CD4-positive, alpha-beta memory T cell (primary cell): Measurements from ENCODE around the gene GTF2IRD1. TPM values are rescaled to one million over a fixed set of nuclear protein-coding genes. Genes with fewer than 3 reads are reported as not detected.

Source experiments
- CTCF ChIA-PET: fragments of 350-600 bp; sonication (Branson Sonifier 250); formaldehyde crosslinking; loops from one replicate; lab custom pipeline; 2021; ENCODE audit warnings: inconsistent platforms; ENCODE audit not compliant: partially characterized antibody; lab: Charles Lee
- POLR2A ChIA-PET: fragments of 350-600 bp; sonication (Branson Sonifier 250); formaldehyde crosslinking; loops from one replicate; lab custom pipeline; 2021; ENCODE audit not compliant: partially characterized antibody; lab: Charles Lee
- DNase-seq, 5 donors: peaks; one replicate each; pipeline versions ENCODE4 v3.0.0 to v3.0.0-alpha.2; 2020 to 2022; ENCODE audit warnings: mixed read lengths in 1 of 5
- H3K27ac ChIP-seq: one replicate; pipeline ENCODE4 v1.7.0; 2013; ENCODE audit warnings: low read depth, low read length
- H3K27me3 ChIP-seq: 2 replicates; pipeline ENCODE4 v1.7.0; 2013; ENCODE audit warnings: mild to moderate bottlenecking, low read length, moderate library complexity; ENCODE audit not compliant: insufficient read depth
- H3K36me3 ChIP-seq: 2 replicates; pipeline ENCODE4 v1.7.0; 2013; ENCODE audit warnings: mild to moderate bottlenecking, low read length, moderate library complexity; ENCODE audit not compliant: insufficient read depth
- H3K4me1 ChIP-seq: 2 replicates; pipeline ENCODE4 v1.7.0; 2013; ENCODE audit warnings: mild to moderate bottlenecking, low read length, moderate library complexity; ENCODE audit not compliant: insufficient read depth
- H3K4me3 ChIP-seq, 2 donors: one replicate each; pipeline ENCODE4 v1.7.0; 2013; ENCODE audit warnings: low read length in 2 of 2, mild to moderate bottlenecking in 1 of 2
- H3K9me3 ChIP-seq, 2 donors: one replicate each; pipeline ENCODE4 v1.7.0; 2013; ENCODE audit warnings: low read length in 2 of 2, control low read depth in 1 of 2; ENCODE audit not compliant: control insufficient read depth in 1 of 2
- H3K27ac Mint-ChIP-seq, 7 donors: one replicate each; pipeline ENCODE4 v1.8.0; 2020 to 2021; ENCODE audit warnings: mixed read lengths in 7 of 7, mild to moderate bottlenecking in 6 of 7, inconsistent platforms in 3 of 7, moderate library complexity in 3 of 7
- H3K27me3 Mint-ChIP-seq, 2 donors: one replicate each; pipeline ENCODE4 v1.8.0; 2020 to 2021; ENCODE audit warnings: mixed read lengths in 2 of 2
- H3K36me3 Mint-ChIP-seq, 2 donors: one replicate each; pipeline ENCODE4 v1.8.0; 2020 to 2021; ENCODE audit warnings: mixed read lengths in 2 of 2, inconsistent platforms in 1 of 2, mild to moderate bottlenecking in 1 of 2
- H3K4me1 Mint-ChIP-seq, 4 donors: one replicate each; pipeline ENCODE4 v1.8.0; 2020 to 2021; ENCODE audit warnings: mixed read lengths in 4 of 4, mild to moderate bottlenecking in 1 of 4
- H3K4me3 Mint-ChIP-seq, 8 donors: one replicate each; pipeline ENCODE4 v1.8.0; 2020 to 2021; ENCODE audit warnings: mixed read lengths in 8 of 8, mild to moderate bottlenecking in 7 of 8, moderate library complexity in 6 of 8, inconsistent platforms in 3 of 8
- H3K9me3 Mint-ChIP-seq, 8 donors: one replicate each; pipeline ENCODE4 v1.8.0; 2020 to 2021; ENCODE audit warnings: mixed read lengths in 8 of 8, mild to moderate bottlenecking in 5 of 8, inconsistent platforms in 3 of 8, moderate library complexity in 1 of 8
- intact Hi-C: fragments of 100-400 bp; cut with micrococcal nuclease; formaldehyde crosslinking; loops from one replicate; pipeline ENCODE4 v1.15.1; 2023
- polyA plus RNA-seq, 2 donors: library from polyadenylated mRNA; unstranded; fragments of 300-500 nt; fragmentation: Illumina TruSeq; gene quantifications; one replicate each; pipeline ENCODE4 v1.2.3, GENCODE V29; 2021
- total RNA-seq, 2 experiments: library from RNA; stranded (reverse); gene quantifications; one replicate each; pipeline ENCODE4 v1.2.3, GENCODE V29; 2021

GTF2IRD1 gene
- total and polyA plus RNA-seq, 4 experiments from 2014 or later: 0.30 to 8.8 (median 4.7) TPM

GRCh38 chr7:74476626-74477025, 22.9 kb downstream of the GTF2IRD1 start:
- H3K27ac Mint-ChIP-seq: no peak overlapping the region
- H3K4me3 ChIP-seq: no peak overlapping the region
- H3K27me3 Mint-ChIP-seq: peaks cover 1 to 3% of the 10 kb centered on the region in 2 donors

GRCh38 chr7:74478671-74479065, 25.0 kb downstream of the GTF2IRD1 start:
- H3K27me3 ChIP-seq: no peaks in the 10 kb centered on the region
- CTCF ChIA-PET: interaction anchor here (0.9 kb wide), 2 partner anchors 29 to 78 kb away, joined by 3 to 5 read pairs; no protein-coding TSS in a partner anchor
- no peaks in the 10 kb centered on the region for H3K9me3 Mint-ChIP-seq
- POLR2A ChIA-PET: no interaction called here
- no peak overlapping the region for H3K4me3 ChIP-seq
- H3K4me3 Mint-ChIP-seq: no peak overlapping the region
- no peaks in the 10 kb centered on the region for H3K4me1 ChIP-seq
- no peaks in the 10 kb centered on the region for H3K36me3 Mint-ChIP-seq
- intact Hi-C loops: no loop called here
- no peak overlapping the region for H3K27ac ChIP-seq
- H3K9me3 ChIP-seq: no peaks in the 10 kb centered on the region
- H3K36me3 ChIP-seq: no peaks in the 10 kb centered on the region
- peaks cover 1 to 3% of the 10 kb centered on the region in 2 donors for H3K27me3 Mint-ChIP-seq
- H3K4me1 Mint-ChIP-seq: peaks cover 0 to 5% (median under 1%) of the 10 kb centered on the region in 4 donors
- DNase-seq: no peak
- H3K27ac Mint-ChIP-seq: no peak overlapping the region

More at GRCh38 chr7:74476626-74477025, 22.9 kb downstream of the GTF2IRD1 start:
- H3K27me3 ChIP-seq: no peaks in the 10 kb centered on the region
- Mint-ChIP-seq H3K36me3 (no peaks in the 10 kb centered on the region), H3K4me1 (peaks cover 0 to 5% (median under 1%) of the 10 kb centered on the region in 4 donors), H3K9me3 (no peaks in the 10 kb centered on the region), H3K4me3 (no peak overlapping the region)
- CTCF ChIA-PET: no interaction called here
- H3K9me3 ChIP-seq: no peaks in the 10 kb centered on the region
- no peak for DNase-seq
- intact Hi-C loops: no loop called here
- H3K27ac ChIP-seq: no peak overlapping the region
- H3K4me1 ChIP-seq: no peaks in the 10 kb centered on the region
- POLR2A ChIA-PET: no interaction called here
- H3K36me3 ChIP-seq: no peaks in the 10 kb centered on the region

GRCh38 chr7:74479066-74479781, 25.5 kb downstream of the GTF2IRD1 start:
- Mint-ChIP-seq H3K27ac (peak overlapping the region in 1 of 7 donors; percentile 41), H3K27me3 (peaks cover 1 to 3% of the 10 kb centered on the region in 2 donors), H3K4me3 (no peak overlapping the region), H3K4me1 (peaks cover 0 to 5% (median under 1%) of the 10 kb centered on the region in 4 donors), H3K36me3 (no peaks in the 10 kb centered on the region), H3K9me3 (no peaks in the 10 kb centered on the region)
- CTCF ChIA-PET: interaction anchor here (0.9 kb wide), 1 partner anchor 29 kb away, joined by 5 read pairs; no protein-coding TSS in a partner anchor
- POLR2A ChIA-PET: no interaction called here
- DNase-seq: no peak
- H3K27me3 ChIP-seq: no peaks in the 10 kb centered on the region
- no peaks in the 10 kb centered on the region for H3K36me3 ChIP-seq
- no peaks in the 10 kb centered on the region for H3K4me1 ChIP-seq
- no peak overlapping the region for H3K27ac ChIP-seq
- H3K4me3 ChIP-seq: no peak overlapping the region
- intact Hi-C loops: no loop called here
- no peaks in the 10 kb centered on the region for H3K9me3 ChIP-seq

GRCh38 chr7:74479961-74480829, 26.5 kb downstream of the GTF2IRD1 start:
- peaks cover 0 to 5% (median under 1%) of the 10 kb centered on the region in 4 donors for H3K4me1 Mint-ChIP-seq
- Histone ChIP-seq H3K9me3 (no peaks in the 10 kb centered on the region), H3K27me3 (no peaks in the 10 kb centered on the region), H3K27ac (no peak overlapping the region), H3K4me1 (no peaks in the 10 kb centered on the region), H3K36me3 (no peaks in the 10 kb centered on the region), H3K4me3 (no peak overlapping the region)
- no peaks in the 10 kb centered on the region for H3K9me3 Mint-ChIP-seq
- H3K27me3 Mint-ChIP-seq: peaks cover 1 to 3% of the 10 kb centered on the region in 2 donors
- ChIA-PET POLR2A (no interaction called here), CTCF (no interaction called here)
- H3K27ac Mint-ChIP-seq: no peak overlapping the region
- intact Hi-C loops: no loop called here
- H3K4me3 Mint-ChIP-seq: no peak overlapping the region
- DNase-seq: no peak
- H3K36me3 Mint-ChIP-seq: no peaks in the 10 kb centered on the region

GRCh38 chr7:74480861-74481417, 27.2 kb downstream of the GTF2IRD1 start:
- H3K9me3 Mint-ChIP-seq: no peaks in the 10 kb centered on the region
- no peak overlapping the region for H3K4me3 Mint-ChIP-seq
- H3K9me3 ChIP-seq: no peaks in the 10 kb centered on the region
- H3K27me3 ChIP-seq: no peaks in the 10 kb centered on the region
- H3K36me3 ChIP-seq: no peaks in the 10 kb centered on the region
- no peaks in the 10 kb centered on the region for H3K4me1 ChIP-seq
- CTCF ChIA-PET: no interaction called here
- POLR2A ChIA-PET: no interaction called here
- peaks cover 0 to 5% (median under 1%) of the 10 kb centered on the region in 4 donors for H3K4me1 Mint-ChIP-seq
- no peak for DNase-seq
- no peak overlapping the region for H3K27ac ChIP-seq
- H3K4me3 ChIP-seq: no peak overlapping the region
- no peak overlapping the region for H3K27ac Mint-ChIP-seq
- H3K36me3 Mint-ChIP-seq: no peaks in the 10 kb centered on the region
- peaks cover 1 to 3% of the 10 kb centered on the region in 2 donors for H3K27me3 Mint-ChIP-seq
- intact Hi-C loops: no loop called here

- H3K36me3 ChIP-seq: no peaks in the 10 kb centered on the region
- DNase-seq: no peak
- no peak overlapping the region for H3K4me3 ChIP-seq
- no peak overlapping the region for H3K27ac Mint-ChIP-seq
- no peak overlapping the region for H3K4me3 Mint-ChIP-seq
- intact Hi-C loops: no loop called here
- H3K27ac ChIP-seq: no peak overlapping the region
- H3K4me1 ChIP-seq: no peaks in the 10 kb centered on the region
- no peaks in the 10 kb centered on the region for H3K27me3 ChIP-seq
- peaks cover 0 to 5% (median under 1%) of the 10 kb centered on the region in 4 donors for H3K4me1 Mint-ChIP-seq
- POLR2A ChIA-PET: no interaction called here
- CTCF ChIA-PET: interaction anchor here (0.7 kb wide), 1 partner anchor 1540 kb away, joined by 4 read pairs; no protein-coding TSS in a partner anchor
- H3K9me3 Mint-ChIP-seq: no peaks in the 10 kb centered on the region
- no peaks in the 10 kb centered on the region for H3K9me3 ChIP-seq
- H3K27me3 Mint-ChIP-seq: peaks cover 1 to 3% of the 10 kb centered on the region in 2 donors
- no peaks in the 10 kb centered on the region for H3K36me3 Mint-ChIP-seq
Measured at GRCh38 chr7:74481458-74482196, 27.9 kb downstream of the GTF2IRD1 start.
